Uterus (tissue), 4 donors: ENCODE measurements around the gene SLFN12L. TPM values are rescaled to one million over a fixed set of nuclear protein-coding genes. Genes with fewer than 3 reads are reported as not detected.

Experiments used
- DNase-seq, 2 donors: peaks; one replicate each; pipeline ENCODE4 v3.0.0-alpha.2; 2019 to 2020
- H3K27ac ChIP-seq, 2 donors: fragments of 200-600 bp; sonication (generic); 1 replicate in 1 of 2; 2 replicates in 1 of 2; pipeline ENCODE4 v1.5.1; 2016 to 2018
- H3K27me3 ChIP-seq, 2 donors: fragments of 200-600 bp; sonication (generic); one replicate each; pipeline ENCODE4 v1.5.1; 2018 to 2019; ENCODE audit warnings: control low read depth in 1 of 2
- H3K36me3 ChIP-seq, 2 donors: fragments of 200-600 bp; sonication (generic); one replicate each; pipeline ENCODE4 v1.5.1; 2019; ENCODE audit warnings: control low read depth in 1 of 2
- H3K4me1 ChIP-seq, 2 donors: fragments of 200-600 bp; sonication (generic); one replicate each; pipeline ENCODE4 v1.5.1; 2018 to 2019; ENCODE audit warnings: control low read depth in 1 of 2
- H3K4me3 ChIP-seq, 2 donors: fragments of 200-600 bp; sonication (generic); 1 replicate in 1 of 2; 2 replicates in 1 of 2; pipeline ENCODE4 v1.5.1; 2018 to 2019; ENCODE audit warnings: mild to moderate bottlenecking in 1 of 2
- H3K9me3 ChIP-seq, 2 donors: fragments of 200-600 bp; sonication (generic); one replicate each; pipeline ENCODE4 v1.5.1; 2019; ENCODE audit warnings: control low read depth in 1 of 2
- CTCF ChIP-seq, 4 experiments: fragments of 200-600 bp in 2 of 4; fragments of 450-650 bp in 2 of 4; sonication (generic) in 2 of 4; IDR thresholded peaks; one replicate each; pipeline ENCODE4 v1.5.1; 2016 to 2019; ENCODE audit warnings: antibody characterized with exemption in 4 of 4, mild to moderate bottlenecking in 2 of 4, moderate library complexity in 1 of 4
- POLR2A ChIP-seq, 2 donors: fragments of 450-650 bp; IDR thresholded peaks; one replicate each; pipeline ENCODE4 v1.6.1; 2016; ENCODE audit warnings: antibody characterized with exemption in 2 of 2, mild to moderate bottlenecking in 1 of 2, moderate library complexity in 1 of 2
- intact Hi-C: fragments of 100-400 bp; cut with DNase I; formaldehyde crosslinking; loops from one replicate; pipeline ENCODE4 v1.15.1; 2023; ENCODE audit warnings: low total_unique reads
- total RNA-seq, 4 donors: library from RNA; depleted of rRNA in 3 of 4; stranded (reverse); fragments of >200 nt in 3 of 4; gene quantifications; one replicate each; pipeline versions ENCODE4 v1.1.0 to v1.2.4, GENCODE V29; 2014 to 2023
- donor health status: DM: yes; HTN: yes; CAD: no.

SLFN12L gene
- total RNA-seq, 4 donors from 2014 or later, result 0.55 to 2.8 (median 1.4) TPM

GRCh38 chr17:35555691-35556090 lies 18.2 kb upstream of the SLFN12L start:
- no peaks in the 10 kb centered on the region for H3K36me3 ChIP-seq
- H3K4me1 ChIP-seq, result no peaks in the 10 kb centered on the region
- TF ChIP-seq CTCF (IDR thresholded peaks at IDR 0.05) (no peak), POLR2A (IDR thresholded peaks at IDR 0.05) (no peak)
- H3K27ac ChIP-seq, result no peak overlapping the region
- intact Hi-C loops, result no loop called here
- no peaks in the 10 kb centered on the region for H3K9me3 ChIP-seq
- no peak for DNase-seq
- H3K27me3 ChIP-seq, result no peaks in the 10 kb centered on the region
- no peak overlapping the region for H3K4me3 ChIP-seq

GRCh38 chr17:35554668-35555067 lies 17.2 kb upstream of the SLFN12L start:
- TF ChIP-seq CTCF (IDR thresholded peaks at IDR 0.05) (no peak), POLR2A (IDR thresholded peaks at IDR 0.05) (no peak)

GRCh38 chr17:35553310-35553709 lies 15.8 kb upstream of the SLFN12L start:
- TF ChIP-seq CTCF (IDR thresholded peaks at IDR 0.05) (no peak), POLR2A (IDR thresholded peaks at IDR 0.05) (no peak)
- H3K27ac ChIP-seq, result no peak overlapping the region
- H3K4me1 ChIP-seq, result no peaks in the 10 kb centered on the region
- intact Hi-C loops, result no loop called here
- H3K36me3 ChIP-seq, result no peaks in the 10 kb centered on the region
- no peak overlapping the region for H3K4me3 ChIP-seq
- no peaks in the 10 kb centered on the region for H3K27me3 ChIP-seq
- DNase-seq, result no peak
- no peaks in the 10 kb centered on the region for H3K9me3 ChIP-seq

More at GRCh38 chr17:35554668-35555067, 17.2 kb upstream of the SLFN12L start:
- no peak for DNase-seq
- Histone ChIP-seq H3K9me3 (no peaks in the 10 kb centered on the region), H3K4me3 (no peak overlapping the region), H3K27me3 (no peaks in the 10 kb centered on the region), H3K4me1 (no peaks in the 10 kb centered on the region), H3K27ac (no peak overlapping the region), H3K36me3 (no peaks in the 10 kb centered on the region)
- intact Hi-C loops, result no loop called here

GRCh38 chr17:35548978-35549377 lies 11.5 kb upstream of the SLFN12L start:
- DNase-seq, result no peak
- H3K4me1 ChIP-seq, result no peaks in the 10 kb centered on the region
- no peak for TF ChIP-seq POLR2A (IDR thresholded peaks at IDR 0.05)
- TF ChIP-seq CTCF (IDR thresholded peaks at IDR 0.05), result no peak
- H3K27me3 ChIP-seq, result no peaks in the 10 kb centered on the region
- no peaks in the 10 kb centered on the region for H3K36me3 ChIP-seq
- H3K27ac ChIP-seq, result no peak overlapping the region
- intact Hi-C loops, result no loop called here
- no peak overlapping the region for H3K4me3 ChIP-seq
- no peaks in the 10 kb centered on the region for H3K9me3 ChIP-seq

GRCh38 chr17:35548208-35548810 lies 10.8 kb upstream of the SLFN12L start:
- Histone ChIP-seq H3K9me3 (no peaks in the 10 kb centered on the region), H3K27ac (no peak overlapping the region), H3K4me1 (no peaks in the 10 kb centered on the region), H3K27me3 (no peaks in the 10 kb centered on the region), H3K36me3 (no peaks in the 10 kb centered on the region), H3K4me3 (no peak overlapping the region)
- no peak for TF ChIP-seq CTCF (IDR thresholded peaks at IDR 0.05)
- no peak for TF ChIP-seq POLR2A (IDR thresholded peaks at IDR 0.05)
- intact Hi-C loops, result no loop called here
- DNase-seq, result no peak
